CD14-positive monocyte (primary cell): ENCODE results near the gene RBM38. TPM values are rescaled to one million over a fixed set of nuclear protein-coding genes. Genes with fewer than 3 reads are reported as not detected.

Experiments used
- DNase-seq, 3 donors: peaks; one replicate each; pipeline ENCODE4 v3.0.0-alpha.2; 2011 to 2022
- H2AFZ ChIP-seq: 2 replicates; pipeline ENCODE4 v1.6.0; 2012; ENCODE audit warnings: mild to moderate bottlenecking, low read depth, low read length, inconsistent platforms; ENCODE audit not compliant: insufficient read depth, poor library complexity, severe bottlenecking
- H3K27ac ChIP-seq, 2 donors: 1 replicate in 1 of 2; 2 replicates in 1 of 2; pipeline ENCODE4 v1.5.1; 2012 to 2013; ENCODE audit warnings: low read length in 2 of 2, control low read depth in 1 of 2, inconsistent platforms in 1 of 2, low read depth in 1 of 2, mild to moderate bottlenecking in 1 of 2
- H3K27me3 ChIP-seq, 2 donors: one replicate each; pipeline versions ENCODE4 v1.6.0 to v1.6.1; 2011 to 2013; ENCODE audit warnings: low read length in 2 of 2; ENCODE audit not compliant: control insufficient read depth in 2 of 2, insufficient read depth in 2 of 2
- H3K36me3 ChIP-seq, 2 donors: replicated peaks in 1 of 2; 1 replicate in 1 of 2; 2 replicates in 1 of 2; pipeline versions ENCODE4 v1.5.1 to v1.6.1; 2012 to 2013; ENCODE audit warnings: low read length in 2 of 2, control low read depth in 1 of 2, inconsistent platforms in 1 of 2, mild to moderate bottlenecking in 1 of 2; ENCODE audit not compliant: insufficient read depth in 2 of 2, control insufficient read depth in 1 of 2
- H3K4me1 ChIP-seq, 2 donors: 1 replicate in 1 of 2; 2 replicates in 1 of 2; pipeline versions ENCODE4 v1.5.1 to v1.6.1; 2012 to 2013; ENCODE audit warnings: low read length in 2 of 2, control low read depth in 1 of 2, inconsistent platforms in 1 of 2, mild to moderate bottlenecking in 1 of 2, moderate library complexity in 1 of 2; ENCODE audit not compliant: insufficient read depth in 2 of 2, control insufficient read depth in 1 of 2
- H3K4me2 ChIP-seq: replicated peaks from 2 replicates; pipeline ENCODE3; 2012; ENCODE audit warnings: low read length, moderate library complexity, mild to moderate bottlenecking; ENCODE audit not compliant: poor library complexity, severe bottlenecking; ENCODE audit errors: extremely low read depth
- H3K4me3 ChIP-seq, 3 experiments: fragments of 200-600 bp in 1 of 3; sonication (generic) in 1 of 3; replicated peaks in 1 of 3; 1 replicate in 2 of 3; 2 replicates in 1 of 3; pipeline ENCODE4 v1.5.1; 2011 to 2013; ENCODE audit warnings: low read length in 3 of 3, mild to moderate bottlenecking in 3 of 3, control low read depth in 2 of 3, low read depth in 2 of 3, inconsistent platforms in 1 of 3, moderate library complexity in 1 of 3
- H3K79me2 ChIP-seq: 2 replicates; pipeline ENCODE4 v1.6.0; 2012; ENCODE audit warnings: mild to moderate bottlenecking, control low read depth, inconsistent platforms, low read length, moderate library complexity; ENCODE audit not compliant: insufficient read depth
- H3K9ac ChIP-seq: 2 replicates; pipeline ENCODE4 v1.6.0; 2017; ENCODE audit warnings: low read length, mild to moderate bottlenecking; ENCODE audit not compliant: insufficient read depth, poor library complexity, severe bottlenecking
- H3K9me3 ChIP-seq, 2 donors: replicated peaks in 1 of 2; 1 replicate in 1 of 2; 2 replicates in 1 of 2; pipeline versions ENCODE4 v1.5.1 to v1.6.1; 2012 to 2013; ENCODE audit warnings: low read length in 2 of 2, control low read depth in 1 of 2; ENCODE audit not compliant: control insufficient read depth in 1 of 2, insufficient read depth in 1 of 2
- H4K20me1 ChIP-seq: 2 replicates; pipeline ENCODE4 v1.6.0; 2012; ENCODE audit warnings: mild to moderate bottlenecking, low read length, control low read depth, moderate library complexity; ENCODE audit not compliant: insufficient read depth
- H3K27ac Mint-ChIP-seq, 7 donors: one replicate each; pipeline ENCODE4 v1.8.0; 2020; ENCODE audit warnings: mild to moderate bottlenecking in 7 of 7, mixed read lengths in 7 of 7, moderate library complexity in 6 of 7, inconsistent platforms in 2 of 7
- H3K27me3 Mint-ChIP-seq, 3 donors: one replicate each; pipeline ENCODE4 v1.8.0; 2021 to 2022; ENCODE audit warnings: low read depth in 3 of 3, mild to moderate bottlenecking in 3 of 3, mixed read lengths in 3 of 3, moderate library complexity in 3 of 3, inconsistent platforms in 1 of 3
- H3K36me3 Mint-ChIP-seq, 2 donors: one replicate each; pipeline ENCODE4 v1.8.0; 2020; ENCODE audit warnings: mixed read lengths in 2 of 2, inconsistent platforms in 1 of 2, mild to moderate bottlenecking in 1 of 2
- H3K4me1 Mint-ChIP-seq: one replicate; pipeline ENCODE4 v1.8.0; 2020; ENCODE audit warnings: mild to moderate bottlenecking, mixed read lengths
- H3K4me3 Mint-ChIP-seq, 2 donors: one replicate each; pipeline ENCODE4 v1.8.0; 2020; ENCODE audit warnings: mild to moderate bottlenecking in 2 of 2, mixed read lengths in 2 of 2, moderate library complexity in 1 of 2
- H3K9me3 Mint-ChIP-seq, 7 donors: one replicate each; pipeline ENCODE4 v1.8.0; 2020 to 2022; ENCODE audit warnings: mixed read lengths in 7 of 7, mild to moderate bottlenecking in 6 of 7, moderate library complexity in 6 of 7, inconsistent platforms in 2 of 7
- WGBS: methylation state at CpG from one replicate; pipeline ENCODE4 v1.1.5; 2013; ENCODE audit warnings: missing lambda C conversion rate; ENCODE audit not compliant: insufficient coverage; 5-methylcytosine and 5-hydroxymethylcytosine counted together
- intact Hi-C, 2 donors: fragments of 100-400 bp; cut with micrococcal nuclease; formaldehyde crosslinking; loops; one replicate each; pipeline versions ENCODE4 v1.15.0 to v1.15.1; 2023
- polyA plus RNA-seq, 3 donors: library from polyadenylated mRNA; depleted of rRNA in 1 of 3; unstranded in 2 of 3; stranded (reverse) in 1 of 3; fragments of 300-500 nt in 2 of 3; fragments of >200 nt in 1 of 3; fragmentation: Illumina TruSeq in 2 of 3; gene quantifications; 1 replicate in 2 of 3; 2 replicates in 1 of 3; pipeline ENCODE4 v1.2.3, GENCODE V29; 2012 to 2021
- TF ChIP-seq, protein P1 (sequence below): fragments of 200-600 bp; IDR thresholded peaks from one replicate; pipeline ENCODE4 v1.8.0; 2022; ENCODE audit warnings: antibody characterized with exemption, mild to moderate bottlenecking

Gene RBM38
- polyA plus RNA-seq, 3 donors, result 7.5 to 48.3 (median 17.8) TPM

DNA sequence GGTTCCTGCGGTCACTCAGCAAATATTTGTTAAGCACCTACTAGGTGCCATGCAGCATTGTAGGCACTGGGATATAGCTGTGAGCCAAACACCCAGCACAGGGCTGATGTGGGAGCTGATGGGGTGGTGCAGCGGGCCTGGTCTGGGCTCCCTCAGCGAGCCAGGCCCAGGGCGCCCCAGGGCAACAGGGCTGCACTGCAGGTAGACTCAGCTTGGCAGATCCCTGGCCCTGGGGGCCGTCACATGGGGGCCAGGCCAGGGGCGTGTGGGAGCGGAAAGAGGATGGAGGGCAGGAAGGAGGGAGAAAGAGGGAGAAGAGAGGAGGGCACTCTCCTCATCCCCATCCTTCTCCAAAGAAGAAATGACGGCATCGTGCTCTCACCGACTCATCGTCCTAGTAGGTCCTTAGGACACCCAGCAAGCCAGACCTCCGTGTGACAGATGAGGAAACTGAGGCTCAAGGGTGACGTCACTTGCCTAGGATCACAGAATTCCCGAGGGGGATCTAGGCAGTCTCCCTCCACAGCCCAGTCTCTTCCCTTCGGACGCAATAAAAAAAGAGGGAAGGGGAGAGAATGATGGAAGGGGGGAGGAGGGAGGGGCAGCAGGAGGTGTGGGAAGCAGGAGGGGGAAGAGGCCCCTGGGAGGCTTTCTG lies 53.3 kb downstream of the RBM38 start:
- WGBS, result 100% methylated on average over 1 of the region's 16 CpGs
- peaks cover 0 to 7% (median 6%) of the 10 kb centered on the region in 3 donors for H3K27me3 Mint-ChIP-seq
- Histone ChIP-seq H3K9ac (no peak overlapping the region), H2AFZ (no peak overlapping the region), H3K79me2 (no peaks in the 10 kb centered on the region), H3K4me1 (peaks cover 14 to 31% of the 10 kb centered on the region in 2 donors), H3K36me3 (no peaks in the 10 kb centered on the region), H3K27ac (no peak overlapping the region), H3K4me2 (no peak overlapping the region), H3K27me3 (no peaks in the 10 kb centered on the region), H4K20me1 (no peaks in the 10 kb centered on the region), H3K9me3 (peaks cover 0 to 6% of the 10 kb centered on the region in 2 donors), H3K4me3 (no peak overlapping the region)
- H3K4me1 Mint-ChIP-seq, result peaks cover 31% of the 10 kb centered on the region
- H3K27ac Mint-ChIP-seq, result no peak overlapping the region
- DNase-seq, result no peak
- no peak overlapping the region for H3K4me3 Mint-ChIP-seq
- intact Hi-C loops, result no loop called here
- TF ChIP-seq, protein P1, sequence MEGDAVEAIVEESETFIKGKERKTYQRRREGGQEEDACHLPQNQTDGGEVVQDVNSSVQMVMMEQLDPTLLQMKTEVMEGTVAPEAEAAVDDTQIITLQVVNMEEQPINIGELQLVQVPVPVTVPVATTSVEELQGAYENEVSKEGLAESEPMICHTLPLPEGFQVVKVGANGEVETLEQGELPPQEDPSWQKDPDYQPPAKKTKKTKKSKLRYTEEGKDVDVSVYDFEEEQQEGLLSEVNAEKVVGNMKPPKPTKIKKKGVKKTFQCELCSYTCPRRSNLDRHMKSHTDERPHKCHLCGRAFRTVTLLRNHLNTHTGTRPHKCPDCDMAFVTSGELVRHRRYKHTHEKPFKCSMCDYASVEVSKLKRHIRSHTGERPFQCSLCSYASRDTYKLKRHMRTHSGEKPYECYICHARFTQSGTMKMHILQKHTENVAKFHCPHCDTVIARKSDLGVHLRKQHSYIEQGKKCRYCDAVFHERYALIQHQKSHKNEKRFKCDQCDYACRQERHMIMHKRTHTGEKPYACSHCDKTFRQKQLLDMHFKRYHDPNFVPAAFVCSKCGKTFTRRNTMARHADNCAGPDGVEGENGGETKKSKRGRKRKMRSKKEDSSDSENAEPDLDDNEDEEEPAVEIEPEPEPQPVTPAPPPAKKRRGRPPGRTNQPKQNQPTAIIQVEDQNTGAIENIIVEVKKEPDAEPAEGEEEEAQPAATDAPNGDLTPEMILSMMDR, result no peak
- H3K36me3 Mint-ChIP-seq, result peaks cover 0 to 7% of the 10 kb centered on the region in 2 donors
- H3K9me3 Mint-ChIP-seq, result peaks cover 0 to 10% (median 6%) of the 10 kb centered on the region in 7 donors

DNA sequence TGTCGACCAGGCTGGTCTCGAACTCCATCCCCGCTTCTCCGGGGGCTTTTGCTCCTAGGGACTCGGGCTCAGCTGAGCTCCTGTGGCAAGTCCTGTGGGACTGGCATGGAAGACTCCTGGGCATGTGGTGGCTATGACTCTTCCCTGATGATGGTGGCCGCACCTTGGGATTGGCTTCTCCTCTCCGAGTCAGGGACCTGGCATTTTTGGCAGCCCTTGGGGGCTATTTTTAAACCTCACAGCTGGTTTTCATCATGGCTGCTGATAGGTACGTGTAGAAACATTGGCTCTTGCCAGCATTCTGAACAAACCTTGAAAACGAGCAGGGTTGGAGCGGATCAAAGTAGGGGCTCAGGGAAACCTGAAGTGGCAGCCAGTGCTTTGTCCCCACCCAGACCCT lies 54.1 kb downstream of the RBM38 start:
- Histone ChIP-seq H3K27ac (no peak overlapping the region), H3K36me3 (no peaks in the 10 kb centered on the region), H2AFZ (no peak overlapping the region), H3K4me2 (no peak overlapping the region), H3K9ac (no peak overlapping the region), H4K20me1 (no peaks in the 10 kb centered on the region), H3K79me2 (no peaks in the 10 kb centered on the region), H3K9me3 (peaks cover 0 to 6% of the 10 kb centered on the region in 2 donors), H3K27me3 (no peaks in the 10 kb centered on the region), H3K4me1 (peaks cover 20 to 33% of the 10 kb centered on the region in 2 donors), H3K4me3 (no peak overlapping the region)
- peaks cover 0 to 4% of the 10 kb centered on the region in 2 donors for H3K36me3 Mint-ChIP-seq
- H3K4me1 Mint-ChIP-seq, result peaks cover 31% of the 10 kb centered on the region
- H3K4me3 Mint-ChIP-seq, result no peak overlapping the region
- H3K27me3 Mint-ChIP-seq, result peaks cover 0 to 7% (median 6%) of the 10 kb centered on the region in 3 donors
- no peak for DNase-seq
- peaks cover 0 to 8% (median 4%) of the 10 kb centered on the region in 7 donors for H3K9me3 Mint-ChIP-seq
- intact Hi-C loops, result no loop called here
- H3K27ac Mint-ChIP-seq, result peak overlapping the region in 2 of 7 donors; percentile 18 to 63
- WGBS, result 91% methylated on average over 10 of the region's 10 CpGs
- TF ChIP-seq, protein P1, result no peak
